Renal pelvis (tissue), 4 donors: ENCODE measurements around the gene PTTG1IP2. TPM values are rescaled to one million over a fixed set of nuclear protein-coding genes. Genes with fewer than 3 reads are reported as not detected.

ENCODE experiments used
- DNase-seq: peaks from one replicate; pipeline ENCODE4 v3.0.0-alpha.2; 2013
- polyA plus RNA-seq, 3 donors: library from polyadenylated mRNA; unstranded; fragments of 120-200 nt; gene quantifications; one replicate each; pipeline ENCODE4 v1.2.1, GENCODE V29; 2013; ENCODE audit not compliant: insufficient read length in 3 of 3

Gene PTTG1IP2
- polyA plus RNA-seq, 3 donors, result 0.70 TPM; not detected in 2

DNA sequence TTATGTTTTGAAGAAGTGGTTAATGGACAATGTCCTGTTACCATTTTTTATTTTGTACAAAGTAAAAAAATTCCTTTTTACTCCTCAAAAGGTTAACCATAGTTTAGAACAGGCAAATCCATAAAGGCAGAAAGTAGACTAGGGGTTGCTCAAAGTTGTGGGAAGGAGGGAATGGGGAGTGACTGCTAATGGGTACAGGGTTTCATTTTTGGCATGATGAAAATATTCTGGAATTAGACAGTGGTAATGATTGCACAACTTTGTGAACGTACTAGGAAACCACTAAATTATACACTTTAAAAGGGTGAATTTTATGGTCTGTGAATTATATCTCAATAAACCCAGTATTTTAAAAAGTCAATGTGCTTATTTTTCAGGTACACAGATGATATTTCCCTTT is 91.3 kb downstream of the PTTG1IP2 start:
- DNase-seq, result no peak

Other genes with a start within 250 kb of the PTTG1IP2 start
- gene CFAP69, start 224.5 kb upstream of the PTTG1IP2 start, polyA plus RNA-seq, result 10 to 100 TPM; 12.4 to 27.3 (median 20.8) TPM
- under 1 TPM; 0.33 to 0.96 (median 0.68) TPM for gene FAM237B, start 148.3 kb upstream of the PTTG1IP2 start, polyA plus RNA-seq
- gene GTPBP10, start 122.9 kb upstream of the PTTG1IP2 start, polyA plus RNA-seq, result 10 to 100 TPM; 22.3 to 30.6 (median 27.0) TPM
- gene CLDN12, start 66.2 kb upstream of the PTTG1IP2 start, polyA plus RNA-seq, result 10 to 100 TPM; 39.7 to 56.7 (median 56.1) TPM
- 10 to 100 TPM; 28.8 to 33.3 (median 29.1) TPM for gene CDK14, start 126.7 kb downstream of the PTTG1IP2 start, polyA plus RNA-seq